ENCODE results near the gene NFKBIL1.

DNA sequence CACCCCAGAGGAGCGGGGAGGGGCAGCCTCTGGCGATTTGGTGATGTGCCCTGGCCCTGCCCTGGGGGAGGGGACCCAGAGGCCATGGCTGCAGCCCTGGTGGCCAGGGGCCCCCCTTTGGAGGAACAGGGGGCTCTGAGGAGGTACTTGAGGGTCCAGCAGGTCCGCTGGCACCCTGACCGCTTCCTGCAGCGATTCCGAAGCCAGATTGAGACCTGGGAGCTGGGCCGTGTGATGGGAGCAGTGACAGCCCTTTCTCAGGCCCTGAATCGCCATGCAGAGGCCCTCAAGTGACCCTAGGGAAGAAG lies 10.9 kb downstream of the NFKBIL1 start:
- TF ChIP-seq, protein P1, sequence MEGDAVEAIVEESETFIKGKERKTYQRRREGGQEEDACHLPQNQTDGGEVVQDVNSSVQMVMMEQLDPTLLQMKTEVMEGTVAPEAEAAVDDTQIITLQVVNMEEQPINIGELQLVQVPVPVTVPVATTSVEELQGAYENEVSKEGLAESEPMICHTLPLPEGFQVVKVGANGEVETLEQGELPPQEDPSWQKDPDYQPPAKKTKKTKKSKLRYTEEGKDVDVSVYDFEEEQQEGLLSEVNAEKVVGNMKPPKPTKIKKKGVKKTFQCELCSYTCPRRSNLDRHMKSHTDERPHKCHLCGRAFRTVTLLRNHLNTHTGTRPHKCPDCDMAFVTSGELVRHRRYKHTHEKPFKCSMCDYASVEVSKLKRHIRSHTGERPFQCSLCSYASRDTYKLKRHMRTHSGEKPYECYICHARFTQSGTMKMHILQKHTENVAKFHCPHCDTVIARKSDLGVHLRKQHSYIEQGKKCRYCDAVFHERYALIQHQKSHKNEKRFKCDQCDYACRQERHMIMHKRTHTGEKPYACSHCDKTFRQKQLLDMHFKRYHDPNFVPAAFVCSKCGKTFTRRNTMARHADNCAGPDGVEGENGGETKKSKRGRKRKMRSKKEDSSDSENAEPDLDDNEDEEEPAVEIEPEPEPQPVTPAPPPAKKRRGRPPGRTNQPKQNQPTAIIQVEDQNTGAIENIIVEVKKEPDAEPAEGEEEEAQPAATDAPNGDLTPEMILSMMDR (IDR thresholded peaks at IDR 0.05): no peak
- TF ChIP-seq POLR2A (IDR thresholded peaks at IDR 0.05): no peak

Data from body of pancreas (tissue), 4 donors.